Fibroblast of lung (primary cell): ENCODE measurements around the gene ZNF644.

Experiments used
- CTCF ChIP-seq, 2 donors: IDR thresholded peaks in 1 of 2; conservative IDR thresholded peaks in 1 of 2; 1 replicate in 1 of 2; 2 replicates in 1 of 2; pipeline ENCODE4 v1.5.1; 2011 to 2012; ENCODE audit warnings: low read length in 2 of 2, control low read depth in 1 of 2, inconsistent platforms in 1 of 2, low read depth in 1 of 2, mild to moderate bottlenecking in 1 of 2
- EZH2 ChIP-seq: IDR thresholded peaks from 2 replicates; pipeline ENCODE4 v1.5.1; 2012; ENCODE audit warnings: low read length, control low read depth, mild to moderate bottlenecking; ENCODE audit errors: missing control alignments

- TF ChIP-seq CTCF (conservative IDR thresholded peaks at IDR 0.05 in 1 of 2, IDR thresholded peaks at IDR 0.05 in 1 of 2; ENCODE audit: low read depth in 1 of 2, low read length in 2 of 2) (no peak), EZH2 (no peak)
These were observed 119.2 kb downstream of the ZNF644 start for GRCh38 chr1:90902672-90903071.
